Measurements from ENCODE around the gene TNPO3. TPM values are rescaled to one million over a fixed set of nuclear protein-coding genes. Genes with fewer than 3 reads are reported as not detected.
A peak's percentile ranks its signal among the peaks of the same experiment; 100 is the strongest.

The TNPO3 gene
- total RNA-seq, 1 experiment from 2014 or later, result 59.2 TPM

DNA sequence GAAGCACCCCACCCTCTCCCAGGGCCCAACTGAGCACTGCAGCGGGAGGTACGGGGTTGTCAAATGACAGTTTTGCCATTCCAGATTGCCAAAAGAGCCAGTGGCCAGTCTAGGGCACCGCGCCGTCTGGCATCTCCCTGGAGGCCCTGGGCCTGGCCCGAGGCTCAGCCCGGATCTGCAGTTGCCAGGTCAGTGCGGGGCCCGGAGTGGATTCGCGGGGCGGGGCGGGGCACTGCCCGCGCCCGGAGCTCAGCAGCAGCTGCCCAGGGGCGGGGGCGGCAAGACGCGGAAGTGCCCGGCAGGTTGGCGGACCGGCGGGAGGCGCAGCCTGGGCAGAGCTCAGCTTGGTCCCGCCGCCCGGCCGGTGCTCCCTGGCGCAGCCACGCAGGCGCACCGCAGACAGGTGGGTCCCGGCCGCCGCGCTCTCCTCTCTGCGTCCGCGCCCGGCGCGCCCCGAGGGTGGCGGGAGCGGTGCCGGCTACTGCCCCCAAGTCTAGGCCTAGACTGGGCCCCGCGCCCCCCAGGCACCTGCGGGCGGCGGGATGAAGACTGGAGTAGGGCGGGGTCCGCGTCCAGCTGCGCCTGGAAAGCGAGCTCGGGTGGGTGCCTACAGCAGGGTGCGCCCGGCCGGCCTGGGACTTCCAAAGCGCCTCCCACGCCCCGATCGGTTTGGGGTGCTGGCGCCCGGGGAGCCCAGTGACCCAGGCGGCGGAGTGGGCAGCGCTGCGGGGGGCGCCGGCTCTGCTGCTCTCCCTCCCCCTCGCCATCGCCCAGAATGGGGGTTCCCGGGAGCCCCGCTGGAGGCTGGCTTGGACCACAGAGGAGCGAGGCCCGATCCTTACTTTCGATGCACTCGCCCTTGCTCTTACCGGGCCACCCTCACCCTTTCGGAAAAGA, 117.0 kb downstream of the TNPO3 start, which contains the start of gene IRF5:
Gene IRF5, plus strand, starts transcription at position 281 of the 897 bp plus-strand sequence. CDS start 4,155 bp downstream, outside the sequence.
- peak within 1 kb of the TSS; percentile 80 for H2AFZ ChIP-seq
- POLR2A ChIA-PET (ENCODE audit: unreplicated experiment), result interaction anchor here (0.6 kb wide), 1 partner anchor 34 kb away, joined by 6 read pairs; no protein-coding TSS in a partner anchor
- no peaks in the 10 kb centered on the region for H3F3A ChIP-seq (ENCODE audit: insufficient read depth, low read depth)
- no peaks in the 10 kb centered on the region for H3K36me3 ChIP-seq (ENCODE audit: low read depth)
- H3K9me3 ChIP-seq (ENCODE audit: insufficient read depth, low read depth), result no peaks in the 10 kb centered on the region
- no peak within 1 kb of the TSS for H3K27ac ChIP-seq
- H3K4me2 ChIP-seq, result peak within 1 kb of the TSS; percentile 94
- H3K4me3 ChIP-seq, result peak within 1 kb of the TSS; percentile 69
- BruUV-seq (replicated peaks), result no TSS peak
- CTCF ChIA-PET, result no interaction called here
- H4K20me1 ChIP-seq (ENCODE audit: insufficient read depth), result no peaks in the 10 kb centered on the region
- peaks cover 13% of the 10 kb centered on the region for H3K27me3 ChIP-seq (ENCODE audit: insufficient read depth, low read depth)
- no peaks in the 10 kb centered on the region for H3K9me2 ChIP-seq (ENCODE audit: insufficient read depth)
- no peaks in the 10 kb centered on the region for H3K4me1 ChIP-seq (replicated peaks; ENCODE audit: insufficient read depth)
- TF ChIP-seq, protein P1, sequence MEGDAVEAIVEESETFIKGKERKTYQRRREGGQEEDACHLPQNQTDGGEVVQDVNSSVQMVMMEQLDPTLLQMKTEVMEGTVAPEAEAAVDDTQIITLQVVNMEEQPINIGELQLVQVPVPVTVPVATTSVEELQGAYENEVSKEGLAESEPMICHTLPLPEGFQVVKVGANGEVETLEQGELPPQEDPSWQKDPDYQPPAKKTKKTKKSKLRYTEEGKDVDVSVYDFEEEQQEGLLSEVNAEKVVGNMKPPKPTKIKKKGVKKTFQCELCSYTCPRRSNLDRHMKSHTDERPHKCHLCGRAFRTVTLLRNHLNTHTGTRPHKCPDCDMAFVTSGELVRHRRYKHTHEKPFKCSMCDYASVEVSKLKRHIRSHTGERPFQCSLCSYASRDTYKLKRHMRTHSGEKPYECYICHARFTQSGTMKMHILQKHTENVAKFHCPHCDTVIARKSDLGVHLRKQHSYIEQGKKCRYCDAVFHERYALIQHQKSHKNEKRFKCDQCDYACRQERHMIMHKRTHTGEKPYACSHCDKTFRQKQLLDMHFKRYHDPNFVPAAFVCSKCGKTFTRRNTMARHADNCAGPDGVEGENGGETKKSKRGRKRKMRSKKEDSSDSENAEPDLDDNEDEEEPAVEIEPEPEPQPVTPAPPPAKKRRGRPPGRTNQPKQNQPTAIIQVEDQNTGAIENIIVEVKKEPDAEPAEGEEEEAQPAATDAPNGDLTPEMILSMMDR (conservative IDR thresholded peaks at IDR 0.05), result no peak
- TF ChIP-seq EZH2 (IDR thresholded peaks at IDR 0.05; ENCODE audit: low read depth), result no peak
- DNase-seq, result peak; percentile 52 to 75
- intact Hi-C loops (cut with micrococcal nuclease; ENCODE audit: unreplicated experiment), result no loop called here
- no peaks in the 10 kb centered on the region for H3K79me2 ChIP-seq (ENCODE audit: low read depth)

DNA sequence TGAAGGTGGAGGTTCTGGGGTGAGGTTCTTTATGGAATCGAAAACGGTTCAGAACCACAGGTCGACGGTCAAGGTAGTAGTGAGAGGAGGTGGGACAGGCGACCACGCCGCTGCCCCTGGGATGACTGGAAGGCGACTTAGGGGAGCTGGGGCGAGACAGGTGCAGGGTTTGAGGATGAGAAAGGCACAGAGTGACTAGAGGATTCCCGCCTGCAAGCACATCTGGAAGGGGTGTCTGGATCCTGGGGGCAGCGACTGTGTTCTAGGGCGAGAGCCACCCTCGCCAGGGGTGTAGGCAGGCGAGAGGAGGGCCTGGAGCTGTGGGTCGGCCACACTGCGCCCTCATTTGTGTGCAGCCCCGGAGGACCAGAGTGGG, 117.7 kb downstream of the TNPO3 start:
- H3K9me3 ChIP-seq (ENCODE audit: insufficient read depth, low read depth), result no peaks in the 10 kb centered on the region
- no TSS peak for BruUV-seq (replicated peaks)
- no peak overlapping the region; the same call in 1 of the 2 replicates for H3K4me3 ChIP-seq
- no peak overlapping the region for H2AFZ ChIP-seq
- H3K27ac ChIP-seq, result no peak overlapping the region
- no peaks in the 10 kb centered on the region for H3K79me2 ChIP-seq (ENCODE audit: low read depth)
- TF ChIP-seq, protein P1 (conservative IDR thresholded peaks at IDR 0.05), result no peak
- TF ChIP-seq EZH2 (IDR thresholded peaks at IDR 0.05; ENCODE audit: low read depth), result no peak
- peaks cover 13% of the 10 kb centered on the region for H3K27me3 ChIP-seq (ENCODE audit: insufficient read depth, low read depth)
- H3K4me1 ChIP-seq (replicated peaks; ENCODE audit: insufficient read depth), result no peaks in the 10 kb centered on the region
- H4K20me1 ChIP-seq (ENCODE audit: insufficient read depth), result no peaks in the 10 kb centered on the region
- no peaks in the 10 kb centered on the region for H3K36me3 ChIP-seq (ENCODE audit: low read depth)
- CTCF ChIA-PET, result no interaction called here
- intact Hi-C loops (cut with micrococcal nuclease; ENCODE audit: unreplicated experiment), result no loop called here
- H3K4me2 ChIP-seq, result peak overlapping the region; percentile 94
- H3F3A ChIP-seq (ENCODE audit: insufficient read depth, low read depth), result no peaks in the 10 kb centered on the region
- no peak for DNase-seq
- POLR2A ChIA-PET (ENCODE audit: unreplicated experiment), result no interaction called here
- H3K9me2 ChIP-seq (ENCODE audit: insufficient read depth), result no peaks in the 10 kb centered on the region

DNA sequence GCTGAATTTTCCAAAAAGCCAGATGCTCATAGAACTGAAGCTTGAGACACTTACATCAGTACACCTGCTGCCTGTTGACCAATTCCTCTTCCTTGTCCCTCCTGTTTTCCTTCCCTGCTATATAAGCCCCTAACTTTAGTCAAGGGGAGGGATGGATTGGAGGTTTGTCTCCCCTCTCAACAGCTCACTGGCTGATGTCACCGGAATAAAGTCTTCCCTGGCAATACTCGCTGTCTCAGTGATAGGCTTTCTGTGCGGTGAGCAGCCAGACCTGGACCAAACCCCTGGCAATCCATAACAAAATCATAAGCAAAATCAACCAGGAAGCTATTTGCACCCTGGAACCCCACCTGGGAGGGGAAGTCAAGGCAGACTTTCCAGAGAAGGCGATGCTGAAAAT, 118.1 kb downstream of the TNPO3 start:
- Histone ChIP-seq H2AFZ (no peak overlapping the region), H3K27me3 (ENCODE audit: insufficient read depth, low read depth) (peaks cover 13% of the 10 kb centered on the region), H3K9me3 (ENCODE audit: insufficient read depth, low read depth) (no peaks in the 10 kb centered on the region), H3F3A (ENCODE audit: insufficient read depth, low read depth) (no peaks in the 10 kb centered on the region), H3K4me2 (no peak overlapping the region), H3K27ac (no peak overlapping the region), H3K9me2 (ENCODE audit: insufficient read depth) (no peaks in the 10 kb centered on the region), H4K20me1 (ENCODE audit: insufficient read depth) (no peaks in the 10 kb centered on the region), H3K4me3 (no peak overlapping the region), H3K79me2 (ENCODE audit: low read depth) (no peaks in the 10 kb centered on the region), H3K36me3 (ENCODE audit: low read depth) (no peaks in the 10 kb centered on the region), H3K4me1 (replicated peaks; ENCODE audit: insufficient read depth) (no peaks in the 10 kb centered on the region)
- intact Hi-C loops (cut with micrococcal nuclease; ENCODE audit: unreplicated experiment), result no loop called here
- POLR2A ChIA-PET (ENCODE audit: unreplicated experiment), result no interaction called here
- BruUV-seq (replicated peaks), result no TSS peak
- TF ChIP-seq EZH2 (IDR thresholded peaks at IDR 0.05; ENCODE audit: low read depth), result no peak
- TF ChIP-seq, protein P1 (conservative IDR thresholded peaks at IDR 0.05), result no peak
- no peak for DNase-seq
- CTCF ChIA-PET, result no interaction called here
